HepG2 (cell line): ENCODE measurements around the gene EPC1. TPM values are rescaled to one million over a fixed set of nuclear protein-coding genes. Genes with fewer than 3 reads are reported as not detected.

ENCODE experiments used
- MED8 ChIP-seq: sonication (generic); formaldehyde crosslinking; IDR thresholded peaks from 2 replicates; pipeline ENCODE4 v1.8.1; 2023; ENCODE audit warnings: mild to moderate bottlenecking, missing genetic modification reagents; ENCODE audit not compliant: insufficient replicate concordance
- SMAD1 ChIP-seq: sonication (generic); formaldehyde crosslinking; IDR thresholded peaks from 2 replicates; pipeline ENCODE4 v1.4.0; 2020; ENCODE audit warnings: missing genetic modification reagents, low read depth, mild to moderate bottlenecking, borderline replicate concordance
- SOX13 ChIP-seq, 3 experiments: fragments of 450-650 bp in 1 of 3; sonication (generic) in 1 of 3; formaldehyde crosslinking in 1 of 3; IDR thresholded peaks in 2 of 3; conservative IDR thresholded peaks in 1 of 3; 2 replicates each; pipeline versions ENCODE4 v1.5.0 to v1.6.1; 2016 to 2020; ENCODE audit warnings: antibody characterized with exemption in 1 of 3, mild to moderate bottlenecking in 1 of 3, missing compliant biosample characterization in 1 of 3, missing genetic modification reagents in 1 of 3, moderate library complexity in 1 of 3
- SP4 ChIP-seq: sonication (generic); formaldehyde crosslinking; IDR thresholded peaks from 2 replicates; pipeline ENCODE4 v1.8.1; 2023; ENCODE audit warnings: mild to moderate bottlenecking, missing genetic modification reagents
- TAF15 ChIP-seq: fragments of 200-400 bp; formaldehyde crosslinking; IDR thresholded peaks from one replicate; pipeline ENCODE4 v1.6.1; 2018; ENCODE audit warnings: mild to moderate bottlenecking, low read depth, low read length; ENCODE audit not compliant: poor library complexity, severe bottlenecking
- THAP11 ChIP-seq: IDR thresholded peaks from 2 replicates; pipeline ENCODE4 v1.6.1; 2016; ENCODE audit warnings: missing biosample characterization, missing genetic modification reagents
- THYN1 ChIP-seq: sonication (generic); formaldehyde crosslinking; IDR thresholded peaks from 2 replicates; pipeline ENCODE4 v1.8.1; 2023; ENCODE audit warnings: low read depth, mild to moderate bottlenecking, moderate library complexity, missing genetic modification reagents, borderline replicate concordance
- YEATS2 ChIP-seq: sonication (generic); formaldehyde crosslinking; IDR thresholded peaks from 2 replicates; pipeline ENCODE4 v1.4.0; 2020; ENCODE audit warnings: missing genetic modification reagents, borderline replicate concordance
- ZBTB40 ChIP-seq, 2 experiments: fragments of 450-650 bp in 1 of 2; sonication (generic) in 1 of 2; formaldehyde crosslinking in 1 of 2; IDR thresholded peaks; 2 replicates each; pipeline versions ENCODE4 v1.6.1 to v1.8.0; 2016 to 2022; ENCODE audit warnings: antibody characterized with exemption in 1 of 2, mild to moderate bottlenecking in 1 of 2, missing genetic modification reagents in 1 of 2
- ZNF101 ChIP-seq: sonication (generic); formaldehyde crosslinking; IDR thresholded peaks from 2 replicates; pipeline ENCODE4 v1.4.0; 2020; ENCODE audit warnings: mild to moderate bottlenecking, low read depth, missing genetic modification reagents, borderline replicate concordance
- ZNF644 ChIP-seq: IDR thresholded peaks from 2 replicates; pipeline ENCODE4 v1.6.1; 2016; ENCODE audit warnings: low read depth
- ZNF740 ChIP-seq: sonication (generic); formaldehyde crosslinking; IDR thresholded peaks from 2 replicates; pipeline ENCODE4 v1.4.0; 2020; ENCODE audit warnings: missing genetic modification reagents
- polyA plus RNA-seq, 8 experiments: library from polyadenylated mRNA; depleted of rRNA in 3 of 8; stranded (reverse) in 7 of 8; unstranded in 1 of 8; fragments of >200 nt; fragmentation: Illumina TruSeq in 4 of 8; extraction: Trizol in 4 of 8; gene quantifications; 2 replicates each; pipeline versions ENCODE4 v1.2.1 to v1.2.3, GENCODE V29; 2011 to 2016; ENCODE audit warnings: low read depth in 4 of 8, missing spikeins in 1 of 8, mixed read lengths in 1 of 8; ENCODE audit not compliant: insufficient read depth in 1 of 8
- total RNA-seq, 5 experiments: library from RNA; depleted of rRNA; stranded (reverse); fragments of >200 nt; fragmentation: Illumina TruSeq; extraction: Trizol; gene quantifications; 2 replicates each; pipeline ENCODE4 v1.2.3, GENCODE V29; 2016; ENCODE audit warnings: low read depth in 1 of 5
- TF ChIP-seq, protein P1 (sequence below): sonication (generic); formaldehyde crosslinking; IDR thresholded peaks from 2 replicates; pipeline ENCODE4 v1.8.1; 2023; ENCODE audit warnings: missing genetic modification reagents, inconsistent platforms, borderline replicate concordance
- TF ChIP-seq, protein P2 (sequence below): sonication (generic); formaldehyde crosslinking; IDR thresholded peaks from 2 replicates; pipeline ENCODE4 v1.4.0; 2020; ENCODE audit warnings: low read depth, mild to moderate bottlenecking, missing genetic modification reagents

Gene EPC1
- total and polyA plus RNA-seq, 2 of the 13 experiments (the other 11 are each of a cell fraction or from before 2014, with no cell fraction given): 28.7 to 44.2 TPM

- TF ChIP-seq MED8 (no peak), ZBTB40 (IDR thresholded peaks at IDR 0.05) (no peak), ZBTB40 (CRISPR knock-in tag; IDR thresholded peaks at IDR 0.05) (0 out of 2 replicates have a peak, but pooled peaks have one; percentile 18), SMAD1 (CRISPR knock-in tag) (no peak), THAP11 (CRISPR knock-in tag) (no peak; the same call in none of the 2 replicates), THYN1 (CRISPR knock-in tag) (0 out of 2 replicates have a peak, but pooled peaks have one; percentile 59), ZNF740 (CRISPR knock-in tag) (0 out of 2 replicates have a peak, but pooled peaks have one; percentile 33), TAF15 (no peak), SP4 (CRISPR knock-in tag) (peak; percentile 54), ZNF101 (CRISPR knock-in tag) (no peak), ZNF644 (CRISPR knock-in tag) (no peak), YEATS2 (CRISPR knock-in tag) (0 out of 2 replicates have a peak, but pooled peaks have one; percentile 44), SOX13 (IDR thresholded peaks at IDR 0.05) (no peak), SOX13 (CRISPR knock-in tag; conservative IDR thresholded peaks at IDR 0.05 in 1 of 2, IDR thresholded peaks at IDR 0.05 in 1 of 2) (peak; percentile 12 to 82; a peak in 2 of 4 replicates)
- TF ChIP-seq, protein P1, sequence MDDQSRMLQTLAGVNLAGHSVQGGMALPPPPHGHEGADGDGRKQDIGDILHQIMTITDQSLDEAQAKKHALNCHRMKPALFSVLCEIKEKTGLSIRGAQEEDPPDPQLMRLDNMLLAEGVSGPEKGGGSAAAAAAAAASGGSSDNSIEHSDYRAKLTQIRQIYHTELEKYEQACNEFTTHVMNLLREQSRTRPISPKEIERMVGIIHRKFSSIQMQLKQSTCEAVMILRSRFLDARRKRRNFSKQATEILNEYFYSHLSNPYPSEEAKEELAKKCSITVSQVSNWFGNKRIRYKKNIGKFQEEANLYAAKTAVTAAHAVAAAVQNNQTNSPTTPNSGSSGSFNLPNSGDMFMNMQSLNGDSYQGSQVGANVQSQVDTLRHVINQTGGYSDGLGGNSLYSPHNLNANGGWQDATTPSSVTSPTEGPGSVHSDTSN: 0 out of 2 replicates have a peak, but pooled peaks have one; percentile 12
- TF ChIP-seq, protein P2, sequence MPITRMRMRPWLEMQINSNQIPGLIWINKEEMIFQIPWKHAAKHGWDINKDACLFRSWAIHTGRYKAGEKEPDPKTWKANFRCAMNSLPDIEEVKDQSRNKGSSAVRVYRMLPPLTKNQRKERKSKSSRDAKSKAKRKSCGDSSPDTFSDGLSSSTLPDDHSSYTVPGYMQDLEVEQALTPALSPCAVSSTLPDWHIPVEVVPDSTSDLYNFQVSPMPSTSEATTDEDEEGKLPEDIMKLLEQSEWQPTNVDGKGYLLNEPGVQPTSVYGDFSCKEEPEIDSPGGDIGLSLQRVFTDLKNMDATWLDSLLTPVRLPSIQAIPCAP (CRISPR knock-in tag): no peak
Observed at GRCh38 chr10:32346551-32347362, at the start of gene EPC1 (continued).
